Cerebellar cortex (tissue), 1 donor: ENCODE measurements around the gene CTPS2.
A peak's percentile ranks its signal among the peaks of the same experiment; 100 is the strongest.

Experiments
- DNase-seq: peaks from one replicate; pipeline ENCODE4 v3.0.0-alpha.2; 2015; ENCODE audit warnings: low spot score

Gene CTPS2

DNA sequence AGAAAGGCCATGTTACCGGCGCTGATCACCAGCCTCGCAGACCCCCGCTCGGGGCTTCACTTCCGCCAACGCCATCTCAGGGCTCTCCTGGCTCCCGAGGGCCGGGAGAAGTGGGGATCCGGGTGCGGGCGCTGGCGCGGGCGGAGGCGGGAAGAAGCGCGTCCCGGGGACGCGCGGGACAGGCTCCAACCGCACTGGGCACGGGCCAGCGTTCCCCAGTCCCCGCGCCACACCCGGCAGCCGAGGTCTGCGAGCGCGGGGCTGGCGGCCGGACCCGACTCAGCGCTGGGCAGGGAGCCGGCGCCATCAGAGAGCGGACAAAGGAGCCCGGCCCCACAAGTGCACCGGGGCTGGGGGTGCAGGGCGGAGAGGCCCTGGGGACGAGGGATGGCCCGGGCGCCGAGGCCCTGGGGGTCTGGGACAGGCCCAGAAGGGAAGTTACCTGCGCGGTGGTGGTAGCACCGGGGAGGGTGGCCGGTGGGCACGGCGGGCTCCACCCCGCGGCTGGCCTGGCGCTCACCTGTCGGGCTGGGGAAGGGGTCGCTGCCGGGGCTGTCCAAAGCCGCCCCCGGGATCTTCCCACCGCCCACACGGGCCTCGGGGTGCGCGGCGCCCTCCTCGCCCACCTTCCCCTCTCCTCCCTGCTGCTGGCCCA lies 449 bp downstream of the CTPS2 start:
- peak; percentile 10 for DNase-seq

DNA sequence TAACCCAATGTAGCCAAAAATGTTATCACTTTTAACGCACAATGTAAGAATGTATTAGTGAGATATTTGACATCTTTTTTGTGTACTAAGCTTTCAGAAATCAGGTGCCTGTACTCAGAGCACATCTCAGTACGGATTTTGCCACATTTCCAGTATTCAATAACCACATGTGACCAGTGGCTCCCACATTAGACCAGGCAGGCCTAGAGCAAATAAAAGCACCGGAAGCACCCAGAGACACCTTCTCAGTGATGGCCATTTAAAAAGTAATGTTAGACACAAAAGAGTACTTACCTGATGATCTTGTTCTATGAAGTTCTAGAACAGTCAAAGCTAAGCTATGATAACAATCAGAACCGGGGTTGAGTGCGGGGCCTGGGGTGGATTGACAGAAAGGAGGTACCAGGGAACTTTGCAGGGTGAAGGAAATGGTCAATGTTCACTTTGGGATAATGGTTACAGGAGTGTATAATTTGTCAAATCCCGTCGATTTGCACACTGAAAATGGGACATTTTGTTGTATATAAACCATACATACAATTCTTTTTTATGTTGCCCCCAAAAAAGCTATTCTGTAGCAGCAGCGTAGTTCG lies 1.2 kb downstream of the CTPS2 start:
- peak; percentile 16 for DNase-seq

DNA sequence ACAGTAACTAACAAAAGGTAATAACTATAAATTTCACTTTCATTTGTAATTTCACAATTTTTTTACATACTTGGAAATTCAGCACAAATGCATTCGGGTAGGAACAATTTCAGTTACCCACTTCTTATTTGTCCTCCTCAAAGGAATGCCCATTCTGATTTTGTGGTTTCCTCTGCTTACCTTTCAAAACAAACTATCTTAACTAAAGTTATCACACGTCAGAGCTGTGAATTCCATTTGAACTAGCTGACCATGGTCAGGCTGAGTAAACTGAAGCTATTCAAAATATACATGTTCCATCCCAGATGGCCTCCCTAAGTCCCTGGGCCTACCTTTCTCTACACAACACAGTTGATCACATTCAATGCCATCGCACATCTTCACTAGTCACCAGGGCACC lies 4.5 kb downstream of the CTPS2 start:
- DNase-seq = no peak

DNA sequence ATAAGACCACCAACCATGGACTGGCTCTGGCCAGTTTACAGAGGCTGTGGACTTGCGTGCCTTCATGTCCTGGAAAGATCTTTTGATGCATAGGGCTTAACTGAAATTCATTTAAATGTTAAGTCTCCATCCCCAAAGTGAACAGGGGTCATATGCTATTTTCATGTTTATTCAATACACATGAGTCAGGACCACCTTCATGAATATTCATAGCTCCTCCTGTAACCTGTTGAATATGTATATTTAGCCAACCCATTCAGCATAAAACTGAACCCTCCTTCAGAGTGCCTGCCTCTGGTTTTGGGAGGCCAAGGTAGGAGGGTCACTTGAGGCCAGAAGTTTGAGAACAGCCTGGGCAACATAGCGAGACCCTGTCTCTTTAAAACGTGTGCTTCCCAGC lies 7.1 kb downstream of the CTPS2 start:
- DNase-seq = no peak

DNA sequence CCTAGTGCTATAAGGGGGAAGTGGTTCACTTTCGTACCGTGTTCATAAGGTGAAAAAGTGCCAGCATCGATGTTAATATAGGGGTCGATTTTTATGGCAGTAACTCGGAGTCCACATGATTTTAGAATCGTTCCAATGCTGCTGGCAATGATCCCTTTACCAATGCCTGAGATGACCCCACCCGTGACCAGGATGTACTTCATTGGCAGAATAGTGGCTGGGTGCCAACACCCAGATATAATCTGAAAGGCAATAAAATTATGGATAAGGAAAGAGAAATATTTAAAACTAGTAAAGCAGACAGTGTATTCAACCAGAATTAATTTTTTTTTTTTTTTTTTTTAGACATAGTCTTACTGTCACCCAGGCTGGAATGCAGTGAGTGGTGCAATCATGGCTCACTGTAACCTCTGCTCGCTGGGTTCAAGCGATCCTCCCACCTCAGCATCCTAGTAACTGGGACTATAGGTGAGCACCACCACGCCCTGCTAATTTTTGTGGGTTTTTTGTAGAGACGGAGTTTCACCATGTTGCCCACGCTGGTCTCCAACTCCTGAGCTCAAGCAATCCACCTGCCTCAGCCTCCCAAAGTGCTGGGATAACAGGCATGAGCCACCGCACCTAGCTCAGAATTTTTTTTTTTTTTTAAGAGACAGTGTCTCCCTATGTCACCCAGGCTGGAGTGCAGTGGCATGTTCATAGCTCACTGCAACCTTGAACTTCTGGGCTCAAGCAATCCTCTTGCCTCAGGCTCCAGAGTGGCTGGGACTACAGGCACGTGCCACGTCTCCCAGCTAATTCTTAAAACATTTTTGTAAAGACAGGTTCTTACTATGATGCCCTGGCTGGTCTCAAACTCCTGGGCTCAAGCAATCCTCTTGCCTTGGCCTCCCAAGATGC lies 9.5 kb downstream of the CTPS2 start:
- no peak for DNase-seq

DNA sequence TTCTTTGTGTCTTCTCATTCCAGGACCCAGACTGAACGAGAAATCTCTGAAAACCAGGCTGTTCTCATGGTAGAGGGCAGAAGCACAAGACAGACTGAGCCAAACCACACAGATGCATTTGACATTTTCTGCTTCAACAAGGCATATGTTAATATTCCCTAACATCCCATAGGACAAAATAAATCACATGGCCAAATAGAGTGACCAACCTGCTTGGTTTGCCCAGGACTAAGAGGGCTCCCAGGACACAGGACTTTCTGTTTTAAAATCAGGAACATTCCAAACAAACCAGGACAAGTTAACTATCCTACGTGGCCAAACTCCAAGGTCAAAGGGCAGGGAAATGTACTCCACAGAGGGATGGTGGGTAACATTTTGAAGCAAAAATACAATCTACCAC lies 11.7 kb downstream of the CTPS2 start:
- DNase-seq = no peak

DNA sequence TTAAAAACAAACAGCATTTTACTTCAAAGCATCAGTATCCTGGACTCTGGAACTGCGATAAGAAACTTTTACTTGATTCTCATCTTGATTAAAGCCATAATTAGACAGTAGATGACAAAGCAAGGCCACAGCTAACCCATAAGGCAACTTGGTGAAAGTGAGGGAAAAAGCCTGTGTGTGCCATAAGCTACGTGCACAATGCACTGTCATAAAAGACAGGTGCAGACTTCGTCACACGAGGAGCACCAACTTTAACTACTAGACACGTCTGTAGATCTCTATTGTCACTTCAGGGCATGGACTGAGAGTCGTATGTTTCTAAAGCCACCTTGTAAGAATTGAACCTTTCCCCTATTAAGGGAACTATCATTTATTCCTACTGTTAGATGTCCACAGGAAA lies 13.1 kb downstream of the CTPS2 start:
- DNase-seq = no peak

DNA sequence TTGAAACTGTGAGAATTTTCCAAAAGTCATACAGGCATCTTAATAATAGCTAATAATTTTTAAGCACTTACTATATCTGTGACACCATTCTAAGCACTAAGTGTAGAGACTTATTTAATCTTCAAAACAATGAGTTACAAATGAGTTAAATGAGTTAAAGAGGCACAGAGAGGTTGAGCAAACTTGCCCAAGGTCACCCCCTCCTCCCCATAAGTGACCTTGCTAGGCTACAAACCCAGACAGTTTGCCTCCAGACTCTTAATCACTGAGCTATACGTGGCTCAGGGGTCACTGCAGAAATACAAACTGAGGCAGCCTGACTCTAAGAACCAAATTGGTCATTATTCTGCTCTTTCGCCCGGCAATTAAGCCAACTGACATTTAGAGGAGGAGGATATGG lies 15.5 kb downstream of the CTPS2 start:
- DNase-seq = no peak

DNA sequence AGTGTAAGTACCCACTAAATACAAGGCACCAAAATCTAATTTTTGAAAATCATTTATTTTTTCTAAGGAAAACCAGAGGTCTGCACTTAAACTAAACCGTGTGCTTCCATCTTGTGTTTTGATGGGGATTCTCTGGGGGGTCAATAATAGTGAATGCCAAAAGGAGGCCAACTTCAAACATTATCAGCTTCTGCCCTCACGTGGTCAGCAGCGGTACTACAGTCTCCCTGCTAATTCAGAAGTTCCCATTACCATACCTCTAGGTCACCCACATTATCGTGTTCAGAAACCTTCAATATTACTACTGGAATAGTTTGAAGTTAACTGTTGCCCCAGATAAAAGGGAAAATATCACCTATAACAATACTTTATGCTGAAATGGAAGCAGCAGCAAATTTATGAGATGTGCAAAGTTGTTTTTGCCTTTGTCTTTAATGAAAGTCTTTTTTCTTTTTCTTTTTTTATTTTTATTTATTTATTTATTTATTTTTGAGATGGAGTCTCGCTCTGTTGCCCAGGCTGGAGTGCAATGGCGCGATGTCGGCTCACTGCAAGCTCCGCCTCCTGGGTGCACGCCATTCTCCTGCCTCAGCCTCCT lies 17.3 kb downstream of the CTPS2 start:
- peak; percentile 44 for DNase-seq

DNA sequence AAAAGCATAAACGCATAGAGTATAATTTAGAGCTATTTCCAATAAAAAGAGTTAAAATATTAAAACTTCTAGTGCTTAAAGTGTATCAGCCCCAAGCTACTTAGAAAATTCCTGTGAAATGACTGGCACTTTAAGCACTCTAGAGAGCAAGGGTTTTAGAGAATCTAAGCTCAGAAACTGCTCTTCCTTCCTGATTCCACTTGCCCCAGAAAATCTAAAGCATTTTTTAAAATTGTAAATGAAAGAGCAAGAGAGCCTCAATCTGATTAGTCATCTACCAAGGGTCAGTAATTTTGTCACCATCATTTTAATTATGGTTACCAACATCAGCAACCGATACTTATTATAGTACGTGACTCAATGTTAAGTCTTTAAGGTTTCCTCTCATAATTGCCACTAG lies 25.0 kb downstream of the CTPS2 start:
- DNase-seq = no peak

DNA sequence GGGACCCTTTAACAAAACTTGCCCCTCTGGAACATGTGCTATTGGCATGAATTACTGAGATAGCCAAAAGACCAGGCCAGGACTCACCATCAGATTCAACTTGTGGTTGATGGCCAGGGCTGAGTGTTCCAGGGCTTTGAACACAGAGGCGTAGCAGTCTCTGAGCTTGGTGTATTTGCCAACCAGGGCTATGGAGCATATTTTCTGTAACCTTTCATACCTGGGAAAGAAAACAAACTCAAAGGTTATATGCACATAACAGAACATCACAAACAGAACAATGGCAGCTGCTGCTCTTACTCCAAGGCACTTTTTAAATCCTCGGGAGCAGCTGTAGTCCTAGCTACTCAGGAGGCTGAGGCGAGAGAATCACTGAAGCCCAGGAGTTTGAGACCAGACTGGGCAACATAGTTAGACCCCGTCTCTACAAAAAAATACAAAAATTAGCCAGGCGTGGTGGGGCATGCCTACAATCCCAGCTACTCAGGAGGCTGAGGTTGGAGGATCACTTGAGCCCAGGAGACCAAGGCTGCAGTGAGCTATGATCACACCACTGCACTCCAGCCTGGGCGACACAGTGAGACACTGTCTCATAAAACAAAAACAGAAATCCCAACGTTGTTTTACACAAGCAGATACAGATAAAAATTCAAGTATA lies 29.3 kb downstream of the CTPS2 start:
- no peak for DNase-seq

DNA sequence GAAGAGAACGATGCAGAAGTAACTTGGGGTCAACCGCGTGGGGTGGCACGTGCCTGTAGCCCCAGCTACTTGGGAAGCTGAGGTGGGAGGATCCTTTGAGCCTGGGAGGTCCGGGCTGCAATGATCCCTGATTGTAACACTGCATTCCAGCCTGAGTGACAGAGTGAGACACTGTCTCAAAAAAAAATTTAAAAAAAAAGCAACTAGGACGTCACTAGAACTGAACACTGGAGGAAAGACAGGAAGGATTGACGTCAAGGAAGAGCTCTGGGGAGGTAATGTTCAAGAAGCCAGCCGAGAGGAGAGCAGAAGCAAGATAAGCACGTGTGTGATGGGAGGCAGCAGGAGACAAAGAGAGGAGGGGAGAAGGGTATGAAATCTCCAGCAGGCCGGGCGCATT lies 33.8 kb downstream of the CTPS2 start:
- DNase-seq = no peak

DNA sequence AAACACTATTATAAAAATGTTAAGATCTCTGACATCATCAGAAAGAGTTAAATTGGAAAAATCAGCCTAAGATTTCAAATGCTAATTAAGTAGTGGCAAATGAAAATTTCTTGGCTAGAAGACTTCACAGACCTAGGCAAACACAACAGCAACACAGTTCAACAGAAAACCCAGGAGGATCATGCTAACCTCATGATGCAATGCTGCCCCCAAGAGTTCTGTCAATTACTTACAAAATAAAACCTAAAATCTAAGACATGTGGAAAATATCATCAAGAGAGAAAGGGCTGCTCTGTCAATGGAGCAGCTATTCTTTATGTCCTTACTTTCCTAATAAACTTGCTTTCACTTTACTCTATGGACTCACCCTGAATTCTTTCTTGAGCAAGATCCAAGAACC lies 41.5 kb downstream of the CTPS2 start:
- DNase-seq = peak; percentile 50

DNA sequence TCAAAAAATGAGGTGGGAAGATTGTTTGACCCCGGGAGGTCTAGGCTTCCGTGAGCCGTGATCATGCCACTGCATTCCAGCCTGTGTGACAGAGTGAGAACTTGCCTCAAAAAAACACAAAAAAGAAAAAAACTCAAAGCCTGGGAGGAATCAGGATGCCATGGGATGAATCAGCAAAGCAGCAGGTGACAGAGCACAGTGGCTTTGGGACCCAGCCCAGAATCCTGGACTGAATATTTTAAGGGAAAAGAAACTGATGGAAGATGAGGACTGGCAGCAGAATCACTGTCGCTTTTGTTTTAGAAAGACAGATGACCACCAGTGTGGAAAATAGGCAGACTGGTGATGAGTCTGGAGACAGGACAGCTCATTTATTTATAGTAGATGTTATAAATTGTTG lies 45.9 kb downstream of the CTPS2 start:
- peak; percentile 69 for DNase-seq

DNA sequence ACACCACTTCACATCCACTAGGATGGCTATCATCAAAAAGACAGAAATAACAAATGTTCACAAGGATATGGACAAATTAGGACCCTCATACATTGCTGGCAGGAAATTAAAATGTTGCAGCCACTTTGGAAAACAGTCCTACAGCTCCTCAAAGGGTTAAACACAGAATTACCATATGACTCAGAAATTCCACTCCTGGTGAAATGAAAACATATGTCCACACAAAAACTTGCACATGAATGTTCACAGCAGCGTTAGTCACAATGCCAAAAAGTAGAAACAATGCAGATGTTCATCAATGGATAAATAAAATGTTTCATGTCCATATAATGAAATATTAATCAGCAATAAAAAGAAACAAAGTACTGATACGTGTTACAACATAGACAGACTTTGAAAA lies 47.4 kb downstream of the CTPS2 start:
- no peak for DNase-seq

DNA sequence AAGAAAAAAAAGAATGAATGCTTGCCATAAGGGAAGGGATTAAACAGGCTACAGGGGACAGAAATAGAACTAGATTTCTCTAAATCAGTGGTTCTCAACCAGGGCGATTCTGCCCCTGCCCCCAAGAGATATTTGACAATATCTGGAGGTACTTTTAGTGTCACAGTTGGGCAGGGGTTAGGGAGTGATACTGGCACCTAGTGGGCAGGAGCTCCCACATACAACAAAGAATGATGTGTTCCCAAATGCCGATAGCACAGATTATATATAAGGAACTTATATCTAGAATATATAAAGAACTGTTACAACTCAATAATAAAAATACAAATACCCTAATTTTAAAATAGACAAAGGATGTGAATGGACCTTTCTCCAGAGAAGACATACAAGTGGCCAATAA lies 47.8 kb downstream of the CTPS2 start:
- DNase-seq = no peak

DNA sequence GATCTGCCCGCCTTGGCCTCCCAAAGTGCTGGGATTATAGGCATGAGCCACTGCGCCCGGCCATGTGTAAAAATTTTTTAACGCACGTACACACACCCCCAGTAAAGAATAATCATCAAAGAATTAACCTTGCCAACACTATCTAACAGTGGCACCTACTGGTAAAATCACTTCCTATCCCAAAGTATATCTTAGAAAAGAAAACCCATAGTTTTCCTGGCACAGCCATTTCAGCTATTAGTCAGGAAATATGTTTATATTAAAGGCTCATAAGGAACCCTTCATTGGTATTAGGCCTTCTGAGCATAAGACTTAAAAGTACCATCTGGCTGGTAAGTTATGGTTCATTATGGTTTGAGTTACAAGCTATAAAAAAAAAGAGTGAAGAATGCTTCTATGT lies 48.4 kb downstream of the CTPS2 start:
- no peak for DNase-seq

DNA sequence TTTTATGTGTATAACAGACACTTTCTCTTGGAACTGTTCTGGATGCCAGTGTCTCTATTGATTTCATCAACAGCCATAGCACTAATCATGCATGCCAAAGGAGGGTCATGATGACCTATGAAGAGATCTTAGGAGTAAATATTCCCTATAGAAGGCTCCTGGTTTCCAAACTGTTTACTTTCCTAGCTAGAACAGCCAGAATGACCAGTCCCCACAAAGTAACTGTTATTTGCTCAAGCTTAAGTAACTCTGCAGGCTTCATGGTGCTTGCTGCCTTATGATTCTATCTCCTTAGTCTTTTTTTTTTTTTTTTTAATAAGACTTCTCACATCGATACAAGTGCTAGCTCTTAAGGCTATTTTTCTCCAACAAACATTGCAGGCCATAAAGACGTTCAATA lies 50.1 kb downstream of the CTPS2 start:
- no peak for DNase-seq

DNA sequence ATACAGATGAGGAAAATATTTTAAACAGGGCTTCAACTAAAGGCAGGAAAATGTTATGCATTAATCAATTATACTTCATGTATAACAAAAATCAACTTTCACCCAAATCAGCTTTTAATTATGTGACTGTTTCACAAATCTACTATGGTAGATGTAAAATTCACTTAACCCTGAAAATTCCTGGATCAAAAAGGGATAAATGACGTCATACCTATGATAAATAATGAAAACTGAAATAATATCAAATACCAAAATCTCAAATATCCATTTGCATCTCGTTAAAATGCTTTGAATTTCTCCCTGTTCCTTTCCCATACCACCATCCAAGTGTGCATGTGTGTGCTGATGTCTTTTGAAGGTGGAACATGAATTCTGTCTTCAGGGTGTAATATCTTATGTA lies 51.0 kb downstream of the CTPS2 start:
- DNase-seq = no peak

DNA sequence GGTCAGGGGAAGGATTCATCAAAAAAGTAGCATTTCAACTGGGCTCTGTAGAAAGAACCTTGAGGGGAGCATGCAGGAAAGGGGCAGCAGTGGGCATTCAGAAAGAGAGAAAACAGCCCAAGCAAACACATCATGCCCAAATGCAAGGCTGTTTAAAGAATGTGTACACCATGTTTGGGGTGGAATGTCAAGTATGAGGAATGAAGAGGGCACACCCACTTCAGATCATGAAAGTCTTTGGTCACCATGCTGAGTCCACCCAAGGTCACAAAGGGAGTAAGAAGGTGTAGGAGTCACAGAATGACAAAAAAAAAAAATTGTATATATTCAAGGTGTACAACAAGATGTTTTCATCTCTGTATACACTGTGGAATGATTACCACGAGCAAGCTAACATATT lies 53.1 kb downstream of the CTPS2 start:
- DNase-seq = no peak

DNA sequence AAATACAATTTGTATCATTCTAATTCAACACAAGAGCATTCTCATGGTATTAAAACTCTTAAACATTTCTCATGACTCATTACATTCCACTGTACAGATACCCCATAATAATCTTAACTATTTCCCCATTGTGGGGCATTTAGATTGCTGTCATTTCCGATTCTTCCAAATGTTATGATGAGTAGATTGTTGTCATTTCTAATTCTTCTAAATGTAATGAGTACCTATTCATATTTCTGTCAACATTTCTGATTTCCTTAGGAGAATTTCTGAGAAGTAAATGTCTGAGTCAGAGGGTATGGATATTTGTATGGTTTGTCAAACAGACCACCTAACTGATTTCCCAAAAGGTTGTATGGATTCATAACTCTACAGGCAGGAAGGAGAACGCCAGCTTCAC lies 54.2 kb downstream of the CTPS2 start:
- DNase-seq = no peak

DNA sequence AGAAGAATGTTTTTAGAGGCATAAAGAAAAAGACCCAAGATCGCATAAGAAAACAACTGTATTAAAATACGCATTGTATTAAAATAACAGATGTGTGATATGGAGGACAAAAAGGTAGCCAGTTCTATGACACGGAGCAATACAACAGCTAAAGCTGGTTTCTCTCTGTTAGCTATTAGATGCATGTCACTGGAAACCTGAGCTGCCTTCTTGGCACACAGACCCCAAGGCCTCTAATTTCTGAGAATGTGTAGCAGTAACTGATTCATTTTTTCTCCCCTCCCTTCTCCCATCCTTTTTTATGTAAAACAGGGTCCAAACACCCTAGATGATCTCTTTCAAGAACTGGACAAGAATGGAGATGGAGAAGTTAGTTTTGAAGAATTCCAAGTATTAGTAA lies 58.4 kb downstream of the CTPS2 start:
- DNase-seq = no peak
